ENCODE measurements around the gene RPL4.

- TF ChIP-seq CTCF (IDR thresholded peaks at IDR 0.05) = peak in 1 of 3 experiments; percentile 13
- no peak for TF ChIP-seq POLR2AphosphoS5 (IDR thresholded peaks at IDR 0.05; ENCODE audit: insufficient read depth in 1 of 2, low read depth in 1 of 2)
Observed at GRCh38 chr15:66498501-66499386, 5.9 kb downstream of the RPL4 start.

All from vagina (tissue), 2 donors.